ENCODE measurements around the gene CDO1.

The CDO1 gene

DNA sequence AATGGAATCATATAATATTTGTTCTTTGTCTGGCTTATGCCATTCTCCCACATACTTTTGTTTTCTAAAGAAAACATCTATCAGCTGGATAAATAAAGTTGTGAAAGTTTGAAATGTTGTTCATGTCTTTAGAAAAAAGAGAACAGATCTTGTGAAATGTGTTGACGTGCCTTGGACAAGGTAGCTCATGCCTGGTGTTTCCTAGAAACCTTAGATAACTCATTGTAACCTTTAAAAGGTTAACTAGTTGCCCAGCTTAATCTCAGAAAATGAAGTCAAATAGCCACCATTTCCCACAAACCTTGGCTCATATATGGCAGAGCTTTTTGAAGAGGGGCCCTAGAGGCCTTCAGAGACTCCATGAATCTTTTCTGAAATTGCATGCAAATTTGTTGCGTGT is 15.3 kb downstream of the CDO1 start:
- TF ChIP-seq GABPA (IDR thresholded peaks at IDR 0.05; ENCODE audit: low read depth) = no peak
- TF ChIP-seq, protein P1, sequence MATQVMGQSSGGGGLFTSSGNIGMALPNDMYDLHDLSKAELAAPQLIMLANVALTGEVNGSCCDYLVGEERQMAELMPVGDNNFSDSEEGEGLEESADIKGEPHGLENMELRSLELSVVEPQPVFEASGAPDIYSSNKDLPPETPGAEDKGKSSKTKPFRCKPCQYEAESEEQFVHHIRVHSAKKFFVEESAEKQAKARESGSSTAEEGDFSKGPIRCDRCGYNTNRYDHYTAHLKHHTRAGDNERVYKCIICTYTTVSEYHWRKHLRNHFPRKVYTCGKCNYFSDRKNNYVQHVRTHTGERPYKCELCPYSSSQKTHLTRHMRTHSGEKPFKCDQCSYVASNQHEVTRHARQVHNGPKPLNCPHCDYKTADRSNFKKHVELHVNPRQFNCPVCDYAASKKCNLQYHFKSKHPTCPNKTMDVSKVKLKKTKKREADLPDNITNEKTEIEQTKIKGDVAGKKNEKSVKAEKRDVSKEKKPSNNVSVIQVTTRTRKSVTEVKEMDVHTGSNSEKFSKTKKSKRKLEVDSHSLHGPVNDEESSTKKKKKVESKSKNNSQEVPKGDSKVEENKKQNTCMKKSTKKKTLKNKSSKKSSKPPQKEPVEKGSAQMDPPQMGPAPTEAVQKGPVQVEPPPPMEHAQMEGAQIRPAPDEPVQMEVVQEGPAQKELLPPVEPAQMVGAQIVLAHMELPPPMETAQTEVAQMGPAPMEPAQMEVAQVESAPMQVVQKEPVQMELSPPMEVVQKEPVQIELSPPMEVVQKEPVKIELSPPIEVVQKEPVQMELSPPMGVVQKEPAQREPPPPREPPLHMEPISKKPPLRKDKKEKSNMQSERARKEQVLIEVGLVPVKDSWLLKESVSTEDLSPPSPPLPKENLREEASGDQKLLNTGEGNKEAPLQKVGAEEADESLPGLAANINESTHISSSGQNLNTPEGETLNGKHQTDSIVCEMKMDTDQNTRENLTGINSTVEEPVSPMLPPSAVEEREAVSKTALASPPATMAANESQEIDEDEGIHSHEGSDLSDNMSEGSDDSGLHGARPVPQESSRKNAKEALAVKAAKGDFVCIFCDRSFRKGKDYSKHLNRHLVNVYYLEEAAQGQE (IDR thresholded peaks at IDR 0.05; ENCODE audit: insufficient replicate concordance, low read depth) = no peak
- no peak for TF ChIP-seq POLR2AphosphoS5 (IDR thresholded peaks at IDR 0.05; ENCODE audit: low read depth)
- TF ChIP-seq, protein P2, sequence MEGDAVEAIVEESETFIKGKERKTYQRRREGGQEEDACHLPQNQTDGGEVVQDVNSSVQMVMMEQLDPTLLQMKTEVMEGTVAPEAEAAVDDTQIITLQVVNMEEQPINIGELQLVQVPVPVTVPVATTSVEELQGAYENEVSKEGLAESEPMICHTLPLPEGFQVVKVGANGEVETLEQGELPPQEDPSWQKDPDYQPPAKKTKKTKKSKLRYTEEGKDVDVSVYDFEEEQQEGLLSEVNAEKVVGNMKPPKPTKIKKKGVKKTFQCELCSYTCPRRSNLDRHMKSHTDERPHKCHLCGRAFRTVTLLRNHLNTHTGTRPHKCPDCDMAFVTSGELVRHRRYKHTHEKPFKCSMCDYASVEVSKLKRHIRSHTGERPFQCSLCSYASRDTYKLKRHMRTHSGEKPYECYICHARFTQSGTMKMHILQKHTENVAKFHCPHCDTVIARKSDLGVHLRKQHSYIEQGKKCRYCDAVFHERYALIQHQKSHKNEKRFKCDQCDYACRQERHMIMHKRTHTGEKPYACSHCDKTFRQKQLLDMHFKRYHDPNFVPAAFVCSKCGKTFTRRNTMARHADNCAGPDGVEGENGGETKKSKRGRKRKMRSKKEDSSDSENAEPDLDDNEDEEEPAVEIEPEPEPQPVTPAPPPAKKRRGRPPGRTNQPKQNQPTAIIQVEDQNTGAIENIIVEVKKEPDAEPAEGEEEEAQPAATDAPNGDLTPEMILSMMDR (IDR thresholded peaks at IDR 0.05; ENCODE audit: insufficient read depth, low read length) = no peak
- TF ChIP-seq SPI1 (IDR thresholded peaks at IDR 0.05; ENCODE audit: borderline replicate concordance, low read depth) = no peak
- no peak for DNase-seq (ENCODE audit: low read depth in 1 of 2, low spot score in 1 of 2)
- H3K27me3 ChIP-seq (ENCODE audit: insufficient read depth, poor library complexity, severe bottlenecking) = no peaks in the 10 kb centered on the region
- no peak overlapping the region for H3K27ac ChIP-seq (replicated peaks)
- H3K4me3 ChIP-seq (replicated peaks; ENCODE audit: insufficient read depth, low read length) = no peak overlapping the region

DNA sequence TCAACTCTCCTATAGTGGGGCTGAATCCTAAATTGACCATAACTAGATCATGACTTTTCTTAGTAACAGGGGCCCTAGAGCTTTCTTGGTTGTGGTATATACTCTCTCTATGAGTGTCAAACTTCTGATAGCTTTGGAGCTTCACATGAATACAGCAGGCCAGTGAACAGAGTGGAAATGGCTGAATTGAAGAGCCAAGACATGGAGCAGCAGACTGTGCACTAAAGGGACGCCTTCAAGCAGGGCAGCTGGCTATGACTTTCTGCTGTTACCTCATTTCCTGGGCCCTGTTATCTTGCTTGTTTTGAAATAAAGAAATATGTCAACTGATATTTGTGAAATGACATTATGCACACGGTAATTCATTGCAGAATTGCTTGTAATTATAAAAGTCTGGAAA is 16.4 kb downstream of the CDO1 start:
- no peak overlapping the region for H3K27ac ChIP-seq (replicated peaks)

DNA sequence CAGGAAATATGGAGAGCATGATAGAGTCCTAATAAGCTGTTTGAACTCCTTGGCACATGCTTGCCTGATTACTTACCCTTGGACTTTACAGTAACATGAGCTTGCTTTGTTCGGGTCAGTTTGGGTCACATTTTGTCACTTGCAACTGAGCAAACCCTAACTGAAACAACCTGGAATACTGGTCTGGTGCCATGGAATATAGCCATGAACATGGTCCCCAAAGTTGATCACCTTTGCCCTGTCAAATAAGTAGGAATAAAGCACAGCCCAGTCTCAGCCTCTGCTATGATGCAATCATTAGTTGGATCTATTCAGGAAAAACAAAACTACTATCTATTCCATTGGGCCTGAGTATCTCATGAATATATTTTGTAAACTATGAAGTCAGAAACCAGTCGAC is 18.2 kb downstream of the CDO1 start:
- no peak for DNase-seq (ENCODE audit: low read depth in 1 of 2, low spot score in 1 of 2)
- TF ChIP-seq, protein P1 (IDR thresholded peaks at IDR 0.05; ENCODE audit: insufficient replicate concordance, low read depth) = no peak
- no peak for TF ChIP-seq POLR2AphosphoS5 (IDR thresholded peaks at IDR 0.05; ENCODE audit: low read depth)
- no peak overlapping the region for H3K4me3 ChIP-seq (replicated peaks; ENCODE audit: insufficient read depth, low read length)
- H3K27ac ChIP-seq (replicated peaks) = no peak overlapping the region
- no peaks in the 10 kb centered on the region for H3K27me3 ChIP-seq (ENCODE audit: insufficient read depth, poor library complexity, severe bottlenecking)

More for the DNA sequence above, 16.4 kb downstream of the CDO1 start:
- no peak for DNase-seq (ENCODE audit: low read depth in 1 of 2, low spot score in 1 of 2)
- H3K4me3 ChIP-seq (replicated peaks; ENCODE audit: insufficient read depth, low read length) = no peak overlapping the region
- no peaks in the 10 kb centered on the region for H3K27me3 ChIP-seq (ENCODE audit: insufficient read depth, poor library complexity, severe bottlenecking)
- TF ChIP-seq GABPA (IDR thresholded peaks at IDR 0.05; ENCODE audit: low read depth) (no peak), POLR2AphosphoS5 (IDR thresholded peaks at IDR 0.05; ENCODE audit: low read depth) (no peak), SPI1 (IDR thresholded peaks at IDR 0.05; ENCODE audit: borderline replicate concordance, low read depth) (no peak)
- TF ChIP-seq, protein P1 (IDR thresholded peaks at IDR 0.05; ENCODE audit: insufficient replicate concordance, low read depth) = no peak
- TF ChIP-seq, protein P2 (IDR thresholded peaks at IDR 0.05; ENCODE audit: insufficient read depth, low read length) = no peak

DNA sequence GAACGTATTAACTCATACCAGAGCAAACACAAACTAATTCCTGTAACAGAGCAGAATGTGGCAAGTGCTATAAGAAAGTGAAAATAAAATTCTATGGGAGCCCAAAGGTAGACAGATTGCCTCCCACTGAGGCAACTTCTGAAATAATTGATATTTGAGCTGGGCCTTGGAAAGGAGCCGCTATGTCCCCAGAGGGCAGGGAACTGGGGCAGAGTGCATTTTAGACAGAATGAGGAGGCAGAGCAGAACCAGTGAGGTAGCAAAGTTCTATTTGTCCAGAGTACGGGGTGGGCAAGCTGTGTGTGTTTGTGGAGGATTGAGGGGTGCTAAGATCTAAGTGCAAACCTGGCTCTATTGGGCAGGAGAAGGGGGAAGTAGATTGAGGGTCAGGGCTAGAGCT is 19.8 kb downstream of the CDO1 start:
- TF ChIP-seq, protein P2 (IDR thresholded peaks at IDR 0.05; ENCODE audit: insufficient read depth, low read length) = no peak
- TF ChIP-seq, protein P1 (IDR thresholded peaks at IDR 0.05; ENCODE audit: insufficient replicate concordance, low read depth) = no peak
- TF ChIP-seq GABPA (IDR thresholded peaks at IDR 0.05; ENCODE audit: low read depth) (no peak), SPI1 (IDR thresholded peaks at IDR 0.05; ENCODE audit: borderline replicate concordance, low read depth) (no peak), POLR2AphosphoS5 (IDR thresholded peaks at IDR 0.05; ENCODE audit: low read depth) (no peak)
- H3K27me3 ChIP-seq (ENCODE audit: insufficient read depth, poor library complexity, severe bottlenecking) = no peaks in the 10 kb centered on the region
- H3K27ac ChIP-seq (replicated peaks) = no peak overlapping the region
- no peak for DNase-seq (ENCODE audit: low read depth in 1 of 2, low spot score in 1 of 2)
- H3K4me3 ChIP-seq (replicated peaks; ENCODE audit: insufficient read depth, low read length) = no peak overlapping the region

Data from HL-60 (cell line).